ENCODE results near the gene USP30. TPM values are rescaled to one million over a fixed set of nuclear protein-coding genes. Genes with fewer than 3 reads are reported as not detected.
A peak's percentile ranks its signal among the peaks of the same experiment; 100 is the strongest.

Gene USP30
- total RNA-seq, 2 donors from 2014 or later = 18.0 to 30.1 TPM

GRCh38 chr12:109093022-109093918 is 40.9 kb downstream of the USP30 start, which contains the start of gene ALKBH2:
Gene ALKBH2 (minus strand): TSS chr12:109093472. CDS start chr12:109092786, 686 bp downstream.
- TF ChIP-seq POLR2A (IDR thresholded peaks at IDR 0.05) (no peak), POLR2AphosphoS5 (IDR thresholded peaks at IDR 0.05) (peak; percentile 95), CTCF (IDR thresholded peaks at IDR 0.05) (peak; percentile 94 to 99 (median 98))
- H3K36me3 ChIP-seq = no peaks in the 10 kb centered on the region
- H3K27ac ChIP-seq = peak within 1 kb of the TSS in 1 of 2 donors; percentile 55
- intact Hi-C loops (cut with DNase I) = loop anchor here (5.0 to 10.0 kb wide), 3 partner anchors 288 to 531 kb away; partner anchors contain the start of genes ISCU and SART3
- 5% methylated on average over 45 of the region's 45 CpGs for WGBS
- no peaks in the 10 kb centered on the region for H3K27me3 ChIP-seq (replicated peaks; ENCODE audit: insufficient read depth)
- no peaks in the 10 kb centered on the region for H3K9me3 ChIP-seq
- peak; percentile 89 for DNase-seq (ENCODE audit: low spot score)
- peak within 1 kb of the TSS; percentile 43 to 46 for H3K4me3 ChIP-seq
- no peaks in the 10 kb centered on the region for H3K4me1 ChIP-seq (replicated peaks)

DNA sequence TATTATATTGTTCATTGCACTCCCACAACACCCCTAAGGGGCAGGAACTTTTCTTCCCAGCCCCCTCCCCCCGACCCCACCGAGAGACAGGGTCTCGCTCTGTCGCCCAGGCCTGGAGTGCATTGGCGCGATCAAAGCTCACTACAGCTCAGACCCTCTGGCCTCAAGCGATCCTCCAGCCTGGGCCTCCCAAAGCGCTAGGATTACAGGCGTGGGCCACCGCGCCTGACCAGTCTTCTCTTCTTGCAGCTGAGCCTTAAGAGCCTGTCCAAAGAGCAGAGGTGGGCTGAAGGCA is 44.7 kb downstream of the USP30 start:
- TF ChIP-seq POLR2A (IDR thresholded peaks at IDR 0.05) (no peak), CTCF (IDR thresholded peaks at IDR 0.05) (no peak), POLR2AphosphoS5 (IDR thresholded peaks at IDR 0.05) (no peak)
- Histone ChIP-seq H3K27ac (no peak overlapping the region), H3K4me1 (replicated peaks) (no peaks in the 10 kb centered on the region), H3K4me3 (peak overlapping the region in 1 of 2 donors; percentile 54), H3K27me3 (replicated peaks; ENCODE audit: insufficient read depth) (no peaks in the 10 kb centered on the region), H3K36me3 (no peaks in the 10 kb centered on the region), H3K9me3 (no peaks in the 10 kb centered on the region)
- intact Hi-C loops (cut with DNase I) = loop anchor here (10.0 kb wide), 2 partner anchors 292 to 452 kb away; no protein-coding TSS in a partner anchor
- DNase-seq (ENCODE audit: low spot score) = no peak
- 18% methylated on average over 11 of the region's 11 CpGs for WGBS

GRCh38 chr12:109097435-109098182 is 45.2 kb downstream of the USP30 start, which contains the start of gene UNG:
Gene UNG (plus strand): TSS chr12:109097597. CDS start chr12:109097680, 83 bp downstream.
- no peaks in the 10 kb centered on the region for H3K9me3 ChIP-seq
- DNase-seq (ENCODE audit: low spot score) = peak; percentile 98
- peak; percentile 89 for TF ChIP-seq POLR2AphosphoS5 (IDR thresholded peaks at IDR 0.05)
- no peak for TF ChIP-seq POLR2A (IDR thresholded peaks at IDR 0.05)
- TF ChIP-seq CTCF (IDR thresholded peaks at IDR 0.05) = no peak
- H3K36me3 ChIP-seq = no peaks in the 10 kb centered on the region
- H3K4me3 ChIP-seq = peak within 1 kb of the TSS; percentile 54 to 79
- WGBS = under 1% methylated on average over 66 of the region's 71 CpGs
- H3K27me3 ChIP-seq (replicated peaks; ENCODE audit: insufficient read depth) = no peaks in the 10 kb centered on the region
- H3K4me1 ChIP-seq (replicated peaks) = no peaks in the 10 kb centered on the region
- intact Hi-C loops (cut with DNase I) = loop anchor here (10.0 kb wide), 2 partner anchors 293 to 453 kb away; no protein-coding TSS in a partner anchor
- H3K27ac ChIP-seq = peak within 1 kb of the TSS; percentile 87 to 92

DNA sequence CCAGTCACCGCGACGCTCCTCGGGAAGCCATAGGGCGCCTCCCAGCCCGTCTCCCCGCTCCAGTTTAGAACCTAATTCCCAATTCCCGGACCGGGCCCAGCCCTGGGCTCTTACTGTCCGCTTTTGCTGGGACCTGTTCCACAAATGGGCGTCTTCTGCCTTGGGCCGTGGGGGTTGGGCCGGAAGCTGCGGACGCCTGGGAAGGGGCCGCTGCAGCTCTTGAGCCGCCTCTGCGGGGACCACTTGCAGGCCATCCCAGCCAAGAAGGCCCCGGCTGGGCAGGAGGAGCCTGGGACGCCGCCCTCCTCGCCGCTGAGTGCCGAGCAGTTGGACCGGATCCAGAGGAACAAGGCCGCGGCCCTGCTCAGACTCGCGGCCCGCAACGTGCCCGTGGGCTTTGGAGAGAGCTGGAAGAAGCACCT is 45.8 kb downstream of the USP30 start:
- WGBS = under 1% methylated on average over 28 of the region's 32 CpGs
- Histone ChIP-seq H3K4me1 (replicated peaks) (no peaks in the 10 kb centered on the region), H3K36me3 (no peaks in the 10 kb centered on the region), H3K4me3 (peak overlapping the region; percentile 54 to 79), H3K9me3 (no peaks in the 10 kb centered on the region), H3K27me3 (replicated peaks; ENCODE audit: insufficient read depth) (no peaks in the 10 kb centered on the region), H3K27ac (peak overlapping the region; percentile 87 to 92)
- intact Hi-C loops (cut with DNase I) = loop anchor here (10.0 kb wide), 2 partner anchors 293 to 453 kb away; no protein-coding TSS in a partner anchor
- TF ChIP-seq POLR2AphosphoS5 (IDR thresholded peaks at IDR 0.05) = peak; percentile 30
- TF ChIP-seq POLR2A (IDR thresholded peaks at IDR 0.05) = peak; percentile 67
- peak in 1 of 4 experiments; percentile 6 for TF ChIP-seq CTCF (IDR thresholded peaks at IDR 0.05)
- DNase-seq (ENCODE audit: low spot score) = no peak

All from prostate gland (tissue), 2 donors.